Measurements from ENCODE around the gene CDYL2.

The CDYL2 gene

GRCh38 chr16:80612461-80613017 lies 191.9 kb downstream of the CDYL2 start:
- H3K4me1 ChIP-seq (ENCODE audit: control insufficient read depth, insufficient read depth, low read length) = 0 out of 2 replicates have a peak, but pooled peaks cover 7% of the 10 kb centered on the region
- H3K4me3 ChIP-seq (ENCODE audit: low read depth, low read length) = no peak overlapping the region
- no peaks in the 10 kb centered on the region for H3K27me3 ChIP-seq (ENCODE audit: control insufficient read depth, insufficient read depth, low read length)
- H3K36me3 ChIP-seq (ENCODE audit: control insufficient read depth, insufficient read depth, low read length) = no peaks in the 10 kb centered on the region
- no peaks in the 10 kb centered on the region; the same call in 1 of the 2 replicates for H3K9me3 ChIP-seq (ENCODE audit: control insufficient read depth, insufficient read depth, low read length)
- H3K9ac ChIP-seq (ENCODE audit: low read depth, low read length) = no peak overlapping the region
- H3K27ac ChIP-seq (ENCODE audit: low read depth, low read length) = no peak overlapping the region

GRCh38 chr16:80611930-80612327 lies 192.5 kb downstream of the CDYL2 start:
- no peaks in the 10 kb centered on the region for H3K27me3 ChIP-seq (ENCODE audit: control insufficient read depth, insufficient read depth, low read length)
- no peaks in the 10 kb centered on the region; the same call in 1 of the 2 replicates for H3K9me3 ChIP-seq (ENCODE audit: control insufficient read depth, insufficient read depth, low read length)
- H3K9ac ChIP-seq (ENCODE audit: low read depth, low read length) = no peak overlapping the region
- no peaks in the 10 kb centered on the region for H3K36me3 ChIP-seq (ENCODE audit: control insufficient read depth, insufficient read depth, low read length)
- H3K4me1 ChIP-seq (ENCODE audit: control insufficient read depth, insufficient read depth, low read length) = 0 out of 2 replicates have a peak, but pooled peaks cover 7% of the 10 kb centered on the region
- H3K27ac ChIP-seq (ENCODE audit: low read depth, low read length) = no peak overlapping the region
- H3K4me3 ChIP-seq (ENCODE audit: low read depth, low read length) = no peak overlapping the region

- H3K27me3 ChIP-seq (ENCODE audit: control insufficient read depth, insufficient read depth, low read length) = no peaks in the 10 kb centered on the region
- 0 out of 2 replicates have a peak, but pooled peaks cover 7% of the 10 kb centered on the region for H3K4me1 ChIP-seq (ENCODE audit: control insufficient read depth, insufficient read depth, low read length)
- no peaks in the 10 kb centered on the region for H3K36me3 ChIP-seq (ENCODE audit: control insufficient read depth, insufficient read depth, low read length)
- H3K9me3 ChIP-seq (ENCODE audit: control insufficient read depth, insufficient read depth, low read length) = no peaks in the 10 kb centered on the region; the same call in 1 of the 2 replicates
- H3K9ac ChIP-seq (ENCODE audit: low read depth, low read length) = no peak overlapping the region
- no peak overlapping the region for H3K4me3 ChIP-seq (ENCODE audit: low read depth, low read length)
- H3K27ac ChIP-seq (ENCODE audit: low read depth, low read length) = no peak overlapping the region
Measured at GRCh38 chr16:80611171-80611929, 193.0 kb downstream of the CDYL2 start.

GRCh38 chr16:80610481-80611156 lies 193.8 kb downstream of the CDYL2 start:
- no peaks in the 10 kb centered on the region; the same call in 1 of the 2 replicates for H3K9me3 ChIP-seq (ENCODE audit: control insufficient read depth, insufficient read depth, low read length)
- H3K27ac ChIP-seq (ENCODE audit: low read depth, low read length) = no peak overlapping the region

GRCh38 chr16:80608946-80609345 lies 195.5 kb downstream of the CDYL2 start:
- no peaks in the 10 kb centered on the region for H3K9me3 ChIP-seq (ENCODE audit: control insufficient read depth, insufficient read depth, low read length)
- no peak overlapping the region for H3K27ac ChIP-seq (ENCODE audit: low read depth, low read length)
- no peaks in the 10 kb centered on the region for H3K27me3 ChIP-seq (ENCODE audit: control insufficient read depth, insufficient read depth, low read length)
- H3K36me3 ChIP-seq (ENCODE audit: control insufficient read depth, insufficient read depth, low read length) = no peaks in the 10 kb centered on the region
- H3K4me3 ChIP-seq (ENCODE audit: low read depth, low read length) = no peak overlapping the region
- 0 out of 2 replicates have a peak, but pooled peaks cover 7% of the 10 kb centered on the region for H3K4me1 ChIP-seq (ENCODE audit: control insufficient read depth, insufficient read depth, low read length)
- H3K9ac ChIP-seq (ENCODE audit: low read depth, low read length) = no peak overlapping the region

More at GRCh38 chr16:80610481-80611156, 193.8 kb downstream of the CDYL2 start:
- Histone ChIP-seq H3K9ac (ENCODE audit: low read depth, low read length) (no peak overlapping the region), H3K4me3 (ENCODE audit: low read depth, low read length) (no peak overlapping the region), H3K27me3 (ENCODE audit: control insufficient read depth, insufficient read depth, low read length) (no peaks in the 10 kb centered on the region), H3K4me1 (ENCODE audit: control insufficient read depth, insufficient read depth, low read length) (0 out of 2 replicates have a peak, but pooled peaks cover 7% of the 10 kb centered on the region), H3K36me3 (ENCODE audit: control insufficient read depth, insufficient read depth, low read length) (no peaks in the 10 kb centered on the region)

- Histone ChIP-seq H3K27ac (ENCODE audit: low read depth, low read length) (no peak overlapping the region), H3K4me3 (ENCODE audit: low read depth, low read length) (no peak overlapping the region), H3K9me3 (ENCODE audit: control insufficient read depth, insufficient read depth, low read length) (no peaks in the 10 kb centered on the region), H3K27me3 (ENCODE audit: control insufficient read depth, insufficient read depth, low read length) (no peaks in the 10 kb centered on the region), H3K36me3 (ENCODE audit: control insufficient read depth, insufficient read depth, low read length) (no peaks in the 10 kb centered on the region), H3K4me1 (ENCODE audit: control insufficient read depth, insufficient read depth, low read length) (0 out of 2 replicates have a peak, but pooled peaks cover 7% of the 10 kb centered on the region), H3K9ac (ENCODE audit: low read depth, low read length) (no peak overlapping the region)
Measured at GRCh38 chr16:80607204-80607603, 197.2 kb downstream of the CDYL2 start.

GRCh38 chr16:80606221-80606766 lies 198.1 kb downstream of the CDYL2 start:
- no peaks in the 10 kb centered on the region for H3K36me3 ChIP-seq (ENCODE audit: control insufficient read depth, insufficient read depth, low read length)
- no peak overlapping the region for H3K4me3 ChIP-seq (ENCODE audit: low read depth, low read length)
- H3K9ac ChIP-seq (ENCODE audit: low read depth, low read length) = no peak overlapping the region
- no peaks in the 10 kb centered on the region for H3K9me3 ChIP-seq (ENCODE audit: control insufficient read depth, insufficient read depth, low read length)
- H3K27ac ChIP-seq (ENCODE audit: low read depth, low read length) = no peak overlapping the region
- H3K4me1 ChIP-seq (ENCODE audit: control insufficient read depth, insufficient read depth, low read length) = 0 out of 2 replicates have a peak, but pooled peaks cover 7% of the 10 kb centered on the region
- H3K27me3 ChIP-seq (ENCODE audit: control insufficient read depth, insufficient read depth, low read length) = no peaks in the 10 kb centered on the region

- Histone ChIP-seq H3K27ac (ENCODE audit: low read depth, low read length) (no peak overlapping the region), H3K36me3 (ENCODE audit: control insufficient read depth, insufficient read depth, low read length) (no peaks in the 10 kb centered on the region), H3K4me1 (ENCODE audit: control insufficient read depth, insufficient read depth, low read length) (0 out of 2 replicates have a peak, but pooled peaks cover 3% of the 10 kb centered on the region), H3K9me3 (ENCODE audit: control insufficient read depth, insufficient read depth, low read length) (no peaks in the 10 kb centered on the region), H3K4me3 (ENCODE audit: low read depth, low read length) (no peak overlapping the region), H3K27me3 (ENCODE audit: control insufficient read depth, insufficient read depth, low read length) (no peaks in the 10 kb centered on the region), H3K9ac (ENCODE audit: low read depth, low read length) (no peak overlapping the region)
Measured at GRCh38 chr16:80604600-80605355, 199.6 kb downstream of the CDYL2 start.

- H3K4me1 ChIP-seq (ENCODE audit: control insufficient read depth, insufficient read depth, low read length) = no peaks in the 10 kb centered on the region
- H3K9me3 ChIP-seq (ENCODE audit: control insufficient read depth, insufficient read depth, low read length) = no peaks in the 10 kb centered on the region
- H3K9ac ChIP-seq (ENCODE audit: low read depth, low read length) = no peak overlapping the region
- no peaks in the 10 kb centered on the region for H3K36me3 ChIP-seq (ENCODE audit: control insufficient read depth, insufficient read depth, low read length)
- no peaks in the 10 kb centered on the region for H3K27me3 ChIP-seq (ENCODE audit: control insufficient read depth, insufficient read depth, low read length)
- no peak overlapping the region for H3K27ac ChIP-seq (ENCODE audit: low read depth, low read length)
- no peak overlapping the region for H3K4me3 ChIP-seq (ENCODE audit: low read depth, low read length)
Measured at GRCh38 chr16:80602894-80603293, 201.5 kb downstream of the CDYL2 start.

GRCh38 chr16:80601182-80601581 lies 203.2 kb downstream of the CDYL2 start:
- Histone ChIP-seq H3K27ac (ENCODE audit: low read depth, low read length) (no peak overlapping the region), H3K27me3 (ENCODE audit: control insufficient read depth, insufficient read depth, low read length) (no peaks in the 10 kb centered on the region), H3K4me3 (ENCODE audit: low read depth, low read length) (no peak overlapping the region), H3K36me3 (ENCODE audit: control insufficient read depth, insufficient read depth, low read length) (no peaks in the 10 kb centered on the region), H3K4me1 (ENCODE audit: control insufficient read depth, insufficient read depth, low read length) (no peaks in the 10 kb centered on the region), H3K9me3 (ENCODE audit: control insufficient read depth, insufficient read depth, low read length) (0 out of 2 replicates have a peak, but pooled peaks cover 5% of the 10 kb centered on the region), H3K9ac (ENCODE audit: low read depth, low read length) (no peak overlapping the region)

Measured in HUES48 (cell line).